ENCODE data around the gene ACTRT2.

ACTRT2 gene

DNA sequence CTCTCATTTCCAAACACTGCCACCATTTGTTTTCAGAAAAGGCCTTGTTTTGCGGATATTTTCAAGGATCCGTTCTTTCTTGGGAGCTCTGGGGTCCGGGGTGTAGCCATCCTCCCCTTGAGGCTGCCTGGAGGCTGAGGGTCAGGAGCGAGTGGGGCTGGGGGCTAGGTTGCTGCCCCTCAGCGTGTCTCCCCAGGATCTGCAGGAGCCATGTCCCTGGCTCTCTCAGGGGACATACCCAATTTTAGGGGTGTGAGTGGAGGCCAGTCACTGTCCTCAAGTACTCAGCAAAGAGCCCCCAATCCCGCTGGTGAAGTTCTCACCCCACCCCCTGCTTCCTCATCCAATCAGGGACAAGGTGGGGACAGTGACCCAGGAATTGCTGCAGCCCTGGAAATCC, 32.7 kb downstream of the ACTRT2 start:
- TF ChIP-seq, protein P1, sequence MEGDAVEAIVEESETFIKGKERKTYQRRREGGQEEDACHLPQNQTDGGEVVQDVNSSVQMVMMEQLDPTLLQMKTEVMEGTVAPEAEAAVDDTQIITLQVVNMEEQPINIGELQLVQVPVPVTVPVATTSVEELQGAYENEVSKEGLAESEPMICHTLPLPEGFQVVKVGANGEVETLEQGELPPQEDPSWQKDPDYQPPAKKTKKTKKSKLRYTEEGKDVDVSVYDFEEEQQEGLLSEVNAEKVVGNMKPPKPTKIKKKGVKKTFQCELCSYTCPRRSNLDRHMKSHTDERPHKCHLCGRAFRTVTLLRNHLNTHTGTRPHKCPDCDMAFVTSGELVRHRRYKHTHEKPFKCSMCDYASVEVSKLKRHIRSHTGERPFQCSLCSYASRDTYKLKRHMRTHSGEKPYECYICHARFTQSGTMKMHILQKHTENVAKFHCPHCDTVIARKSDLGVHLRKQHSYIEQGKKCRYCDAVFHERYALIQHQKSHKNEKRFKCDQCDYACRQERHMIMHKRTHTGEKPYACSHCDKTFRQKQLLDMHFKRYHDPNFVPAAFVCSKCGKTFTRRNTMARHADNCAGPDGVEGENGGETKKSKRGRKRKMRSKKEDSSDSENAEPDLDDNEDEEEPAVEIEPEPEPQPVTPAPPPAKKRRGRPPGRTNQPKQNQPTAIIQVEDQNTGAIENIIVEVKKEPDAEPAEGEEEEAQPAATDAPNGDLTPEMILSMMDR (IDR thresholded peaks at IDR 0.05; ENCODE audit: extremely low read depth, missing control alignments), result no peak
- DNase-seq (ENCODE audit: low spot score), result no peak

DNA sequence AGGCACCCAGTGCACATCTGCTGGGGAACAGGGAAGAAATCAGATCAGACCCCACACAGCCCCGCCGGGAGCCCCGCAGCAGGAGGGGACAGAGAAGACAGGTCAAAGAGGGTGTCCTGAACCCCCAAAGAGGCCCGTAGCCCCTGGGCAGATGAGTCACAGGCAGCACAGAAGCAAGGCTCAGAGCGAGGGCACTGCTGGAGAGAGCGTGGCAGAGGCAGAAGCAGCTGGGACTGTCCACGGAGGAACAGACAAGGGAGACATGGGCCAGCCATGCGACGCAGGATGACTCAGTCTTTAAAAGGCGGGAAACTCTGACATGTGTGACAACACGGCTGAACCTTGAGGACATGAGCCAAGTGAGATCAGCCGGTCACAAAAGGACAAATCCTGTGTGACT, 33.2 kb downstream of the ACTRT2 start:
- TF ChIP-seq, protein P1 (IDR thresholded peaks at IDR 0.05; ENCODE audit: extremely low read depth, missing control alignments), result no peak
- DNase-seq (ENCODE audit: low spot score), result no peak

DNA sequence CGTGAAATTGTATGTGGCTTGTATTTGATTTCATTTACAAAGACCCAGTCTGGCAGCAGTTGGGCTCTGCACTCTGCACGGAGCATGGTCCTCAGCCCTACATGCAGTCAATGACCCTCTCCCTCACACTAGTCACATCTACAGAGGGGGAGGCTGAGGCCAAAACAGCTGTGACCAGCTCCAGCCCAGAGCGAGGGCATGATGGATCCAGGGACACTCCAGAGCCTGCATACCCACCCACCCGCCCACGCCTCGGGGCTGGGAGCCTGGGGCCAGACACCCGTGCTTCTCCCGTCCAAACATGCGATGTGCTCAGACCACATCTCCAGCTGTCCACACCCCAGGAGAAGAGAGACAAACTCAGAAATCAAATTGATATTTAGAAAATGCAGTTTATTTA, 33.8 kb downstream of the ACTRT2 start:
- TF ChIP-seq, protein P1 (IDR thresholded peaks at IDR 0.05; ENCODE audit: extremely low read depth, missing control alignments), result no peak
- no peak for DNase-seq (ENCODE audit: low spot score)

DNA sequence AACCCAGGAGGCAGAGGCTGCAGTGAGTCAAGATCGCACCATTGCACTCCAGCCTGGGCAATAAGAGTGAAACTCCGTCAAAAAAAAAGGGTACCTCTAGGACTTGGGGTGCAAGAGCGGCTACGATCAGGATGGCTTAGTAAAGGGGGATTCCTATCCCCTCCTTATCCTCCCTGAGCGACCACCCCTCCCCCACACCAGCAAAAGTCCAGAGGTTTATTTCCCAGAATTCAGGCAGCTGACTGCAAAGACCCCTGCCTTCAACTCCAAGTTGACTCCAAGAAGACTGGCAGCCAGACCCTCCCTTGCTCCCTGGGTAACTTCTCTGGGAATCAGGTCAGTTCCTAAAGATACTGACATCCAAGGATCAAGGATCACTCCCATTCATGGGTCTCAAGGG, 35.4 kb downstream of the ACTRT2 start:
- TF ChIP-seq, protein P1 (IDR thresholded peaks at IDR 0.05; ENCODE audit: extremely low read depth, missing control alignments), result no peak
- no peak for DNase-seq (ENCODE audit: low spot score)

DNA sequence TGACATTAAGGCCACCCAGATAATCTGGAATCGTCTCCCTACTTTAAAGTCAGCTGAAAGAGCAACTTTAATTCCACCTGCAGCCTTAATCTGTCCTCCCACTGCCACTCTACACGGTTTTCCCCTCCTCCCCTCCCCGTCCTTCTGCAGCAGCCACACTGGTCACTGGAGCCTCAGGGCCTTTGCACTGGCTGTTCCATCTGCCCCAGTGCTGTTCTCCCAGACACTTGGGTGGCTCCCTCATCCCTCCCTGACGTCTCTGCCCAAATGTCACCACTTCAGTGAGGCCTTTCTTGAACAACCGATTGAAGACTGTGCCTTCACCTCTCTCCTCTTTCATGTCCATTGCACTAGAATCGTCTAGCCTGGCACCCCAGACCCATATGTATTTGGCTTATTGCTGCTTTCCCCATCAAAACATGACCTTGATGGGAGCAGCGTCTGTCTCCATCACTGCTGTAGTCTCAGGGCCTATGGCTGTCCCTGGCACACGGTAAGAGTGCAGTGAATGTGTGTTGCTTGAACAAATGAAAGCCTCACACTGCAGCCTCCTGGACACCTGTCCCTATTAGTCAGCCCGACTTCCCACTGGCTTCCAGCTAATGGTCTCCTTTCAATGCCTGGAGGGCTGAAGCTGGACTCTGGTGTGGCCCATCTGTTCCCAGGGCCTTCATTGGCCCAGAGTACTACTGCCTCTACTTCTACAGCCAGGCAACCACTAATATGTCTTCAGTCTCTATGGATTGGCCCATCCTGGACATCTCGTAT, 37.2 kb downstream of the ACTRT2 start:
- TF ChIP-seq, protein P1 (IDR thresholded peaks at IDR 0.05; ENCODE audit: extremely low read depth, missing control alignments), result no peak
- no peak for DNase-seq (ENCODE audit: low spot score)

DNA sequence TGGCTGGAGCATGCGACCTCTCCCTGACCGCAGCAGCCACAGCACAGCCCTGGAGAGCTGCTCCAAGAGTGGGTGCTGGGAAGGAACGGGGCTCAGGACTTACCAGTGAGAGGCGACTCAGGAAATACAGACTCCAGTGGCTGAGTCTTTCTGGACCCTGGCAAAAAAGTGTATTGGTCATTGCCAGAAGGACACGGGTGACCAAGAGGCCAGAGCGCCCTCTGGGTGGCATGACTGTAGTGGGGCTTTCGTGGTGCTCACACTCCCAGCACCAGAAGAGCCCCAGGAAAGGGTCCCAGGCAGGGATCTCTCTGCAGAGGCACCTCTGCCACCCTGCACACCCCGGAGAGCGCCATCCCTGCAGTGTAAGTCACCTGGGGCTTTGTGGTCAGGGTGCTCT, 38.9 kb downstream of the ACTRT2 start:
- no peak for DNase-seq (ENCODE audit: low spot score)
- TF ChIP-seq, protein P1 (IDR thresholded peaks at IDR 0.05; ENCODE audit: extremely low read depth, missing control alignments), result no peak

DNA sequence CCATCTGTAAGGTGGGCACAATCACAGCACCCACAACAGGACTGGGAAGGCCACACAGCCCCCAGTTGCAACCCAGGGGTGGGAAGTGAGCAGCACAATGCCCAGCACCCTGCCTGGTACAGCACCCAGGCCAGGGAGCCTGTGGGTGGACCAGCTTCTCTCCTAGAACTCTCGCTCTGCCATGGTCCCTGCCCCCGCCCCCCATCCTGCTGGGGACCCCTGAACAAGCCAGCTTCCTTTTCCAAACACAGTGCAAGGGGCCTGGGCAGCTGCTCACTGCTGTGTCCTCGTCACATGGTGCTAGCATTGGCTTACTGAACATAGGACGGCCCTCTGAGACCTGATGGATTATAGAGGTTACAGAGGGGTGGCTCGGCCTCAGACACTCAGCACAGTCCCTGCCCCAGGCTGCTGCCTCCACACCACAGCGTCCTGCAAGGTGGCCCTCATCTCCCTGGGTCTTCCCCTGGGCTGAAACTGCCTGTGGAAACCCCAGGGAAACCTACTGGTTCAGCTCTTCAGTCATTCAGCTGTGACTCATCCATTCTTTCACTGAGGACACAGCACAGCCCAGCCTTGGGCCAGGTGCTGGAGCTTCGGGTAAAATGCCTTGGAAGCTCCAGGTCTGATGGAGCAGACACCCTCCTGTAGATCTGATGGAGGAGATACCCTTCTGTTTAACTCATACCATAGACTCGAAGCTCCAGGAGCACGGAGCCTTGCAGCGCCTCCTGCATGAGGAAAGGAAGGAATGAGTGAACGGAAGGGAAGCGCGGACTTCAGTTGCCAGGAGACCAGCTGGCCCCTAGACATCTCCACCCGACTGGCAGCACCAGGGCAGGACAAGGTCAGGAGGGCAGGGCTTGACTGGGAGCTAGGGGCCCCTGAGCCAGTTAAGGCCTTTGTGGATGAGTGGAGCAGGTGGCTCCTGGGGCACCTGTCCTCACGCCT, 39.6 kb downstream of the ACTRT2 start:
- DNase-seq (ENCODE audit: low spot score), result no peak
- TF ChIP-seq, protein P1 (IDR thresholded peaks at IDR 0.05; ENCODE audit: extremely low read depth, missing control alignments), result no peak

Data from GM20000 (cell line).